GM12872 (cell line): Measurements from ENCODE around the gene MPDZ.

Experiments
- CTCF ChIP-seq: IDR thresholded peaks from 3 replicates; pipeline ENCODE4 v1.5.1; 2011; ENCODE audit warnings: low read depth, mild to moderate bottlenecking, low read length, moderate library complexity; ENCODE audit not compliant: insufficient read depth

Gene MPDZ

GRCh38 chr9:13113751-13114150 is 165.7 kb downstream of the MPDZ start:
- no peak for TF ChIP-seq CTCF

GRCh38 chr9:13113216-13113615 is 166.3 kb downstream of the MPDZ start:
- no peak for TF ChIP-seq CTCF

- no peak for TF ChIP-seq CTCF
Measured at GRCh38 chr9:13111778-13112177, 167.7 kb downstream of the MPDZ start.

GRCh38 chr9:13110766-13111417 is 168.6 kb downstream of the MPDZ start:
- no peak for TF ChIP-seq CTCF

GRCh38 chr9:13109781-13110180 is 169.7 kb downstream of the MPDZ start:
- TF ChIP-seq CTCF, result no peak

GRCh38 chr9:13107008-13107407 is 172.5 kb downstream of the MPDZ start:
- no peak for TF ChIP-seq CTCF

- no peak for TF ChIP-seq CTCF
Measured at GRCh38 chr9:13100914-13101572, 178.4 kb downstream of the MPDZ start.
